GF-D8 (cell line): ENCODE results near the gene NOP16.
A peak's percentile ranks its signal among the peaks of the same experiment; 100 is the strongest.

Source experiments
- DNase-seq: peaks from one replicate; lab custom pipeline; 2025; lab: John Stamatoyannopoulos, UW

NOP16 gene

DNA sequence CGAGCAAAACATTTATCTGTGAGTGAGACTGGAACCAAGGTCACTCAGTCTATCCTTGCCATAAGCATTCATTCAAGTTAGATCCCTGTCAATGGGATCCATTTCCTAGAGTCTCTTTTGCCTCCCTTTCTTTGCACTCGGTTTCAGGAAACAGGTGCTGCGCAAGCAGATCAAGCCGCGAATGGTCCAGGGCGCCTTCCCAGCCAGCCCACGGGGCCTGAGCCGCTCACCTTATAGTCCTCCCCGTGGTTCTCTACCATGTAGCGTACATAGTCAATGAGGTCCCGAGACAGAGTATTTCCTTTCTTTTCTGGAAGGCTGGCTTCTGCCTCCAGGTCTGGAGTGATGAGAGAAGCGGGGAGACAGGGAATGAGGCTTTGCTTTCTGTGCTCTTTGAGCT is 3.4 kb downstream of the NOP16 start:
- no peak for DNase-seq

DNA sequence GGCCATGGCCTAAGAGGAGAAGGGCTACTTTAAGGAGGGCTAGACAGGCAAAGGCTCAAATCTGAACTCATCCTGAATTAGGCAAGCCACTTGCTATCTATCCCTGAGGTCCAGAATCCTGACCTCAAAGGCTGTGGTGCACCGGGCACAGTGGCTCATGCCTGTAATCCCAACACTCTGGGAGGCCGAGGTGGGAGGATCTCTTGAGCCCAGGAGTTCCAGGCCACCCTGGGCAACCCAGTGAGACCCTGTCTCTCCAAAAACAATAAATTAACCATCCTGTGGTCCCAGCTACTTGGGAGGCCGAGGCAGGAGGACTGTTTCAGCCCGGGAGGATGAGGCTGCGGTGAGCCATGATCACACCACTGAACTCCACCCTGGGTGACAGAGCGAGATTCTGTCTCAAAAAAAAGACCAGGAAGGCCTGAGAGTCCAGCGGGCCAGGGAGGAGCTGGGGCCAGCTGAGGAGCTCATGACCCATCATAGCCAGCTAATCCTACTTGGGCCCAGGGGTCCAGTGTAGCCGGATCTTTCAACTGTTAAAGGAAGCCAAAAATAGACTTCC is 4.0 kb downstream of the NOP16 start:
- no peak for DNase-seq

- no peak for DNase-seq
Observed at GRCh38 chr5:176383961-176384360, 4.4 kb downstream of the NOP16 start.

DNA sequence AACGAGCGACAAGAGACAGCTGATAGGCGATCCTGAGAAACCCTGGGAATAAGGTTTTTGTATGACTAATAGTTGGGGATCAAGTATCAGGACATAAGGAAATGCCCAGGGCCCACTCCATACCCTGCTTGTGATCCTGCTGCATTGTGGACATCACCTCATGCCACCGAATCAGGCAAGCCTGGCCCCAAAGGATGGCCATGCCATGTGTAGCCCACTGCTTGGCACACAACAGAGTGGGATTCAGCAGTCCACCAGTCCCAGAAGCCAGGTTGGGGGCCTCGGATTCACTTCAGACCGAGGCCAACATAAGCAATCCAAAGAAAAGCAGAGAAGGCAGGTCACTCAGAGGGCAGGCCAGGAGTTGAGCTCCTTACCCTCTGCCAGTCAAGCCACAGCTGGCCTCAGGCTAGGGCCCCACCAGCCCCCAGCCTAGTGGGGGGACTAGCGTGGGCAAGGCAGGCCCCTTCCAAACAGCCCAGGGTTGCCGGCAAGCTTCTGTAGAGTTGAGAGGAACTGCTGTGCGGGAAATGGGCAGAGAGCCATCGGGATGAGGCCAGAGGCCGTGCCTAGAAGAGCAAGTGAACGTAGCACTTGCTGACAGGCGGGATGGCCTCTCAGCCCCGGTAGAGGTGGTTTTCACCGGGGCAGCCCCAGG is 5.0 kb downstream of the NOP16 start:
- no peak for DNase-seq

DNA sequence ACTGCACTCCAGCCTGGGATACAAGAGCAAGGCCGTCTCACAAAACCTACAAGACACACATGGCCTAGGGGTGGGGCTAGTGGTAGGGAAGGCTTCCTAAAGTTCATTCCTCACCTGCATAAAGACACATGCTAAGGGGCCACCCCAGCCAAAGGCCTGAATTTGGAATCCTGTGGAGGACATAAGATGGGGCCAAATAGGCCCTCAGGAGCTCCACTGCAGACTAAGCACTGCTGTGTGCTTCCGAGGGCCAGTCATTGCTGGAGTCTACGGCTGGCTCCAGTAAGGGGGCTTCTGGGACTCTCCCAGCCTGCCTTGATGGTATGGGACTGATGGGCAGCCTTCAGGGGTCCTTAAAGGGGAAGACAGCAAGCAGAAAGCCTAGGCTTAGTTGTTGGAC is 5.7 kb downstream of the NOP16 start:
- DNase-seq, result no peak

DNA sequence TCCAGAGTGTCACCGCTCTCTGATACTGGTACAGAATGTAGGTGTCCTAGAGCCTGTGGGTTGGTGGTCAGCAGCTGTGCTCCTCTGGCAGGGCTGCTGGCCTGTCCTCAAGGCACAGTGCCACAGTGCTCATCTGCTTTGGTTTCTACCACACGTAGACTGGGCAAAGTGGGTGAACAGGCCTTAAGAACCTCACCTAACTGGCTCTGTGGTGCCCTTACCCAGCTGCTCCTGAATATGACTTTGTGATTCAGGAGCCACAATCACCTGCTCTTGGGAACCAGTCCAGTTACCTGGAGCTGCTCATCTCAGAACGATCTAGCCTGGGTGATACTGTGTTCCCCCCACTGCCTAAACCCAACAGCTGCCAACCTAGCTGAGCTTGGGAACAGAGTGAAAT is 6.4 kb downstream of the NOP16 start:
- DNase-seq, result no peak

DNA sequence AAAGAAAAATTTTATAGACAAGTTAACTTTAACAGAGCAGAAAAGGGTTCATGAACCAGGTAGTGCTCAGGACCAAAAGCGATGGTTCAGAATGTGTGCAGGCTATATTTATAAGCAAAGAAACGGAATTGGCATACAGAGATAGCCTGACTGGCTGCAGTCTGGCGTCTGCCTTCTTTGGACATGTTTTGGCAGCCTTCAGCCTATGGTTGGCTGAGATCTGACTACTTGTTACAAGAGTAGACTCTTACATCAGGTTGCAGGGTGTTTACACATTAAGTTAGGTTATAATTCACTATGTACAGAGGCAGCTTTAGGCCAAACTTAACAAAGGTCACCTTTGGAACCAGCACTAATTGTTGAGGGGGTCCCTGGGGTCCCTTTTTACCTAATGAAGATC is 7.0 kb downstream of the NOP16 start:
- no peak for DNase-seq

DNA sequence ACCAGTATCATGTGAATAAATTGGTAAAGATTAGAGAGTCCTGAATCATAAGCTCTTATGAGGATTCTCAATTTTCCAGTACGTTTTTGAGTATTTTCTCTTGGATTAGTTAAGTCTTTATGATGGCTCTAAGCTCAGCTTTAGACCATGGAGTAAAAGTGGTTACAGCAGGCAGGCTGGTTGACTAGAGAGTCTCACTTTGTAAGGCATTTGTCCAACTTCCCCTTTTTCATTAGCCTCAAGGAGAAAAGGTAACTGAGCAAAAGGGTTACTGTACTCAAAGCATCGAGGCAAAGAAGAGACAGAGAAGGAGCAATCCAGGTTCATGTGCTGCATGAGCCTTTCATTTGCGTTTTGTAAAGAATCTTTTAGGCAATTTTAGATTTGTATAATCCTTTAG is 8.5 kb downstream of the NOP16 start:
- DNase-seq, result peak; percentile 1

DNA sequence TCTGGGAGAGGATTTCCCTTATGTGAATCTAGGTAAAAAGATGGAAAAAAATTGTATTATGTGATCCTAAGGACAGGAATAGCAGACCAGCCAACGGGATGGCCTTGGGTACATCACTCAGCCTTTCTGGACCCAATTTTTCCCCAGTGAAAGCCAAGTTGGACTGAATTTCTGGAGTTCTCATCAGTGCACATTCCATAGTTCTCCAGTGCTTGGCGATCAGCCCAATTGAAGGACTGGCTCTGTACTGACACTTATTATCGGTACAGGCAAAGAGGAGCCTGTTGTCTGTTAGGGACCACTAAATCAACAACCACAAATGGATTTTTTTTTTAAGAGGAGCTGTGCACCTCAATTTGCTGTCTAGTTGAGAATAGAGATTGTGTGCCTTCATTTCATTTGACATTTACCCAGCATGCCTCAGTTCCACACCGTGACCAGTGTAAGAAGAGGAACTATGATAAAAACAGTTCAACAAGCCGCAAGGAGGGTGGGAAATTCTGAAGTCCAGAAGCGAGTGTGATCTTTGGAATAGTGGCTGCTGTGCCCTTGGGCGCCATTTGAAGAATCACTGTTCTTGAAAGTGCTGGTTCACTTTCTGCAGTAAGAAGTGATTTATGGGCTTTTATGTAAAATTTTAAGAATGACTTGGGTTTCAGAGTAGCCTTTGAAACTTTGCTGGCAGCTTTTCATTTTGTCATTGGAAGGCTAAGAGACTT is 15.1 kb downstream of the NOP16 start:
- no peak for DNase-seq

DNA sequence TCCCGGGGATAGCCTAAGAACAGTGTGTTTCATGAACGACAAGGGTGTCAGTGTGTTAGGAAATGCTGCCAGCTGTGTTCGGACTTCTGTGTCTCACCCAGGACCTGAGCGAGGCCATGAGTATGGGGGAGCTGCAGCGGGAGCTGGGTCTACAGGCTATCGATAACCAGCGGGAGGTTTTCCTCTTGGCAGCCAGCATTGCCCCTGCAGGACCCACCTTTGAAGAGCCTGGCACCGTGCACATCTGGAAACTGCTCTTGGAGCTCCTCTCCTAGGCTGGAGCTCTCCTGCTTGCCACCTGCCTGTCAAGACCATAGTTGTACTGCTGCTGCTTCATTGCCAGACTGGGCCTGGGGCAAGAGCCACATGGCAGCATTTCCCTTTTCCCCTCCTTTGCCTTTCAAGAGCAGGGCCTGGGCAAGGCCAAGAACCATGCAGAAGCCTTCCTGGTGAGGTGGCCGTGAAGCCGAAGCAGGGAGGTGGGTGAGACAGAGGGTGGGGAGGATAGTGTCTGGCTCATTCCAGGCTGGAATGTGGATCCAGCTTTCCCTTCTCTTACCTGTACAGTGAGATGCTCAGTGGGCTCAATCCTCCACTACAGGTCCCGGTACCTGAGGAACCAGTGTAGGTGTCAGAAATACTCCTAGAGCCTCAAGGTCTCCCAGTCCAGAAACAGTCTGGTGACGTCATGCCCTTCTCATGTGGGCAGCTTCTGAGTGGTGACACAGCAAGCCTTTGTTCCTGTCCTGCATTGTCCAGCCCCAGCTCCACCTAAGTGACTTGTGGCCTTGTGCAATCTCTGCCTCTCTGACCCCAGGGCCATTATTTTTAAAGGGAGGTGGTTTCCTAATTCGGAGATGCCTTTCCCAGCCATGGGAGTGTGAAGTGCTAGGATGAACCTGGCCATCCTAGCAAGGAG is 16.5 kb downstream of the NOP16 start:
- DNase-seq, result no peak

- DNase-seq, result no peak
Observed at GRCh38 chr5:176369934-176370711, 18.3 kb downstream of the NOP16 start.

DNA sequence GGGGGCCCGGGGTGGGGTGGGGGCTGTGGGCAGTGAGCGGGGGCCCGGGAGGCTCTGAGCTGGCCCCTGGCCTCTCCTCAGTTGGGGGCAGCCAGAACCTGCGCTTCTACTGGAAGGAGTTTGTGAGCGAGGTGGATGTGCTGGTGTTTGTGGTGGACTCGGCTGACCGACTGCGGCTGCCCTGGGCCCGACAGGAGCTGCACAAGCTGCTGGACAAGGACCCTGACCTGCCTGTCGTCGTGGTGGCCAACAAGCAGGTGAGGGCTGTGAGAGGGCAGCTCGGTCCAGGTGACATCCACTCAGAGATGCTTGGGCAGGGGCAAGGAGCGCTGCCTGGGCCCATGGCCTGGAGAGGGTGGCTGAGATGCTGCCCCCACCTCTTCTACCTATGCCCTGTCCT is 19.7 kb downstream of the NOP16 start:
- no peak for DNase-seq

- DNase-seq, result no peak
Observed at GRCh38 chr5:176366232-176366894, 22.0 kb downstream of the NOP16 start.

DNA sequence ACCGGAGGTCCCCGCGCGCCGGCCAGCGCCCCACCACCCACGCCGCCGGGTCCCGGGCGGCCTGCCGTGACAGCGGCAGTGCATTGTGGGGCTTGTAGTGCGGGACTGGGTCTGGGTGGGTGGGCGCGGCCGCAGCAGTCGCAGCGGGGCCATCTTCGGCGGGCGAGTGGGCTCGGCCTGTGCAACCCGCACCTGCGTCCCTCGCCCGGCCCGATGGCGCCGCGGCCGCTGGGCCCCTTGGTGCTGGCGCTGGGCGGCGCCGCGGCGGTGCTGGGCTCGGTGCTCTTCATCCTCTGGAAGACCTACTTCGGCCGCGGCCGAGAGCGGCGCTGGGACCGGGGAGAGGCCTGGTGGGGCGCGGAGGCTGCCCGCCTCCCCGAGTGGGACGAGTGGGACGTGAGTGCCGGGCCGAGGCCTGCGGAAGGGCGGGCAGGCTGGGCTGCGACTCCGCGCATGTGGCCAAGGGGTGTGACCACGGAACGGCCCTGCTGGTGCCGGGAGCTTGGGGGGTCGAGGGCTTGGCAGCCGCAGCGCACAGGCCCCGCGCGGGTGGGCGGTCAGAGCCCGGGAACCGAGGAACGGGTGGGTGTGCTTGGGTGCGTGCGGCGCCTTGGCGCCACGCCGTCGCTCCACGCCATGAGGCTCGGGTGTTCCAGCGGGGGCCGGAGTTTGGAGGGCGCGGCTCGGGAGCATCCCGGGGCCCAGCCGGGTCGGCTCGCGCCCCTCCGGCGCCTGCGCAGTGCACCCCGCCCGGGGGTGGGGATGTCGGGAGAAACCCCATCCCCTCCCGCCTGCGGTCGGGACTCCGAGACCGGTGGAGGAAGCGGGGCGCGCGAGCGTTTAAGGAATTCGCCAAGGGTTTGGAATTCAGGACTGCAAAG is 22.8 kb downstream of the NOP16 start, which contains the start of gene ARL10:
ARL10 (plus strand) TSS at position 137 of the 881 bp plus-strand sequence; CDS start at position 214, 77 bp downstream.
- DNase-seq, result no peak

DNA sequence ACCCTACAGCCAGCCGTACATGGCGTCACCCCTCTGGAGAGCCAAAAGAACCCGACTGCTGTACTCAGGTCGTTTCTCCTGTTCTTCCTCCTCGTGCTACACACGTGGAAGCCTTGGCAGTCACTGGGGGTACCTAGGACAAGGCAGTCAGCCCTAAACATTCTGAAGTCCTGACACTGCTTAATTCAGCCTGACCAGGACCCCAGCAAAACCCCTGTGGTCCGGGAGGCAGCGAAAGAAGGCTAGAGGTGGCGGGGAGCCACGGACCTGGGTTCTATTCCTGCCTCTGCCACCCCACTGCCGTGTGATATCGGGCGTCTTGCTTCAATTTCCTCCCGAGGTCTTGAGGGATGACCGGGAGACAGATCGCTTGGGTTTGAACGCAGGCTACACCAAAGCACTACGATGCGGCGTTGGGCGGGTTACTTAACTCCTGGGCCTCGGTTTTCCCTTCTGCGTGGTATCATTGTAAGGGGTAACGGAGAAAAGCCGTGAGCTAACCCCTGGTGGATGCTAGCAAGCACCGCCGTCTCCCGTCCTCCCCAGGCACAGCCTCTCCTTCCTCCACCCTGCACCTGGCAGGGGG is 23.5 kb downstream of the NOP16 start:
- DNase-seq, result no peak

GRCh38 chr5:176362233-176362490 is 26.2 kb downstream of the NOP16 start:
- no peak for DNase-seq

DNA sequence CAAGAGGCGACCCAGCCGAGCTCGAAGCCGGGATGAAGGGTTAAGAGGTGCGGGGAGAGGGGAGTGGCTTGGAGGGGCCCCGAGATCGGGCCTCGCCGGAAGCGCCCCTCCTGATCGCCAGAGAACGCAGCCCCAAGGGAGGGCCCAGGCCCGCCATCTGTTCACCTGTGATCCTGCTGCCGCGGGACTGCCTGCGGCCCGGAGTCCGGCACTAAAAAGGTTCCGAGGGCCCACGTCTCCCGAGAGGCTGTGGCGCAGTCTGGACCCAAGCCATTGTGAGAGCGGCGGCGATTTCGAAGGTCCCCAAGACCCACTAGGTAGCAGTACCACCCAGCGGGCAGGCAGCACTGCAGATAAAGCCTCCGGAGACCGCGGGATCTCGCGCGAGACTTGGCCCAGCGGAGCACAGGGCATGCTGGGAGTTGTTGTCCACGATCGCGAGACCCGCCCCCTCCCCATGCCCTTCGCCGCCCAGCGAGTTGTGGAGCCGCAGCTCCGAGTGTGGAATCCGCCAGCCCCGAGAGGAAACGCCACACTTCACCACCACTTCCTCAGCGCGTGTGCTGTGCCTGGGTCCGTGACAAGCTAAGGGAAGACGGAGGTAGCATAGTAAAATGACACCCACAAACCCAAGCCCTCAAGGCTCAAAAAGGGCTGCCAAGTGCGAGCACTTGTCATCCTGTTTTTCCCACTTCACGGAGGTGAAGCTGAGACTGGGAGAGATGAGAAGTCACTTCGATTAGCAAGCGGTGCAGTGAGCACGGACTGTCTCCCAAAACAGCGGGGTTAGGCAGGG is 26.8 kb downstream of the NOP16 start, which contains the start of gene KIAA1191:
KIAA1191 (minus strand) TSS at position 328 of the 796 bp plus-strand sequence. CDS start 2,256 bp downstream, outside the sequence.
- peak; percentile 60 for DNase-seq

- no peak for DNase-seq
Observed at GRCh38 chr5:176360894-176361436, 27.4 kb downstream of the NOP16 start.

DNA sequence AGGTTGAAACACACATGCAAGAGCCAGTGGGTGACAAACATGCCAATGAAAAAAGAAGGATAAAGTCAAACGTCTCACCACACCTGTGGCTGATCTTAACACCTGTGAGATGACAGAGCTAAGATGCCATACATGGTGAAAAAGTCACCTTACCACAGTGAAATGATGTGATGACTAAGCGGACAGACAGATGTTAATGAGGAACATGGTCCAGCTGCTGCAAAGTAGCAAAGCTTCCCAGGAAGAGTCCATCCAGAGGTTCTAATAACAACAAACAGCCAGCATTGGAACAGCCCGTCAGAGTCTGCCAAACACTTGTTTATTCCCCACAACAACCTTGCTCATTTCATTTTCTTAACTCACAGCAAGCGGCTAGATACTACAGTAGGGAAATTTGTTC is 28.7 kb downstream of the NOP16 start:
- no peak for DNase-seq
